Large intestine (tissue), 3 donors: ENCODE results near the gene GDPD5. TPM values are rescaled to one million over a fixed set of nuclear protein-coding genes. Genes with fewer than 3 reads are reported as not detected.
A peak's percentile ranks its signal among the peaks of the same experiment; 100 is the strongest.

Experiments used
- DNase-seq, 2 donors: peaks; one replicate each; pipeline versions ENCODE4 v3.0.0 to v3.0.0-alpha.2; 2013
- H3K27ac ChIP-seq: one replicate; pipeline ENCODE4 v1.5.1; 2013; ENCODE audit warnings: low read length
- H3K27me3 ChIP-seq: 2 replicates; pipeline ENCODE4 v1.6.1; 2013; ENCODE audit warnings: low read length; ENCODE audit not compliant: control insufficient read depth, insufficient read depth
- H3K36me3 ChIP-seq: 2 replicates; pipeline ENCODE4 v1.6.1; 2013; ENCODE audit warnings: low read length; ENCODE audit not compliant: control insufficient read depth, insufficient read depth
- H3K4me1 ChIP-seq: one replicate; pipeline ENCODE4 v1.6.1; 2013; ENCODE audit warnings: low read length; ENCODE audit not compliant: control insufficient read depth, insufficient read depth
- H3K4me3 ChIP-seq: one replicate; pipeline ENCODE4 v1.5.1; 2013; ENCODE audit warnings: low read length
- H3K9me3 ChIP-seq: one replicate; pipeline ENCODE4 v1.6.1; 2013; ENCODE audit warnings: mild to moderate bottlenecking, low read depth, low read length, moderate library complexity; ENCODE audit not compliant: control insufficient read depth
- WGBS: methylation state at CpG from one replicate; pipeline ENCODE4 v1.1.5; 2013; ENCODE audit warnings: low lambda C conversion rate; ENCODE audit not compliant: insufficient coverage; 5-methylcytosine and 5-hydroxymethylcytosine counted together
- polyA plus RNA-seq: library from polyadenylated mRNA; unstranded; fragments of 120-200 nt; gene quantifications from one replicate; pipeline ENCODE4 v1.2.1, GENCODE V29; 2013

Gene GDPD5
- polyA plus RNA-seq, 1 donor, result 71.7 TPM

- WGBS, result 50% methylated on average over 2 of the region's 8 CpGs
- no peak overlapping the region for H3K4me3 ChIP-seq
- no peaks in the 10 kb centered on the region for H3K27me3 ChIP-seq
- no peak overlapping the region for H3K27ac ChIP-seq
- H3K4me1 ChIP-seq, result no peaks in the 10 kb centered on the region
- DNase-seq, result no peak
- H3K9me3 ChIP-seq, result no peaks in the 10 kb centered on the region
- no peaks in the 10 kb centered on the region for H3K36me3 ChIP-seq
Observed at GRCh38 chr11:75394085-75394840, 131.5 kb downstream of the GDPD5 start.

DNA sequence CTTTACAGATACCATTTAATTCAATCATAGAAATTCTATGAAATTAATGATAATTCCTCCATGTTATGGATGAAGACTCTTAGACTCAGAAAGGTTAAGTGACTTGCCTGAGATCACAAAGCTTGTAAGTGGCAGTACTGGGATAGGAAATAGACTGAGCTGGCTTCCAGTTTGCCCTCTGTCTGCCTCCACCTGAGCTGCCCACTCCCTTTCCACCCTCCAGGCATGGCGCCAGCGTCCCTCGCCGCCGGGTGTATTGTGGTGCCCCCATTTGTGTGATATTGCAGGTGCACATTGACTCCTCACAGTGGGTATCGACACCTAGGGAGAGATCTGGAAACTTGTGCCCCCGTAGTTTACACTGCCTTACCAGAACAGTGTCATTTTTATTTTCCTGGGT is 135.8 kb downstream of the GDPD5 start:
- no peak overlapping the region for H3K27ac ChIP-seq
- no peak for DNase-seq
- H3K4me3 ChIP-seq, result no peak overlapping the region
- H3K4me1 ChIP-seq, result peaks cover 21% of the 10 kb centered on the region
- WGBS, result no CpG with 5 or more reads among the region's 7 CpGs
- H3K36me3 ChIP-seq, result no peaks in the 10 kb centered on the region
- H3K27me3 ChIP-seq, result no peaks in the 10 kb centered on the region
- H3K9me3 ChIP-seq, result no peaks in the 10 kb centered on the region

GRCh38 chr11:75389276-75389605 is 136.5 kb downstream of the GDPD5 start:
- Histone ChIP-seq H3K4me1 (peaks cover 23% of the 10 kb centered on the region), H3K9me3 (no peaks in the 10 kb centered on the region), H3K4me3 (no peak overlapping the region), H3K36me3 (no peaks in the 10 kb centered on the region), H3K27ac (no peak overlapping the region), H3K27me3 (no peaks in the 10 kb centered on the region)
- no CpG with 5 or more reads among the region's 11 CpGs for WGBS
- no peak for DNase-seq

GRCh38 chr11:75388386-75389275 is 137.1 kb downstream of the GDPD5 start:
- Histone ChIP-seq H3K4me3 (no peak overlapping the region), H3K27ac (peak overlapping the region; percentile 16)
- 0% methylated on average over 1 of the region's 9 CpGs for WGBS

DNA sequence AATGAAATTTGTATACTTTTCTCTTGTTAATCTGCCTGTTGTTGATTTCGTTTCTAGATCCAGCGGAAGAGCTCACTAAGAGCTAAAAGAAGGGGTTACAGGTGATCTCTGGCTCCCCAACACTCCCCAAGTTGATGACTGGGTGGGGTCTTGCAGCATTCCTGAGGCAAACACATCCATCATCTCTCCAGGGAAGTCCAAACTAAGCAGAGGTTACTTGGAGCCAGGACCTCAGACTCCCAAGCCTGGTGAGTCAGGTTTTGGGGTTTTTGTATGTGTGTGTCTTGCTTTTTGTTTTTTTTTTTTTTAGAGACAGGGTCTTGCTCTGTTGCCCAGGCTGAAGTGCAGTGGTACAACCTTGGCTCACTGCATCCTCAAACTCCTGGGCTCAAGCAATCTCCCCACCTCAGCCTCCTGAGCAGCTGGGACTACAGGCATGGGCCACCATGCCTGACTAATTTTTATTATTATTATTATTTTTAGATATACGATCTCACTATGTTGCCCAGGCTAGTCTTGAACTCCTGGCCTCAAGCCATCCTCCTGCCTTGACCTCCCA is 137.9 kb downstream of the GDPD5 start:
- no peak overlapping the region for H3K4me3 ChIP-seq
- WGBS, result 100% methylated on average over 1 of the region's 3 CpGs
- H3K36me3 ChIP-seq, result no peaks in the 10 kb centered on the region
- H3K9me3 ChIP-seq, result no peaks in the 10 kb centered on the region
- no peak for DNase-seq
- no peaks in the 10 kb centered on the region for H3K27me3 ChIP-seq
- peak overlapping the region; percentile 40 for H3K27ac ChIP-seq
- peaks cover 23% of the 10 kb centered on the region for H3K4me1 ChIP-seq

More at GRCh38 chr11:75388386-75389275, 137.1 kb downstream of the GDPD5 start:
- peak; percentile 58 to 59 for DNase-seq
- H3K4me1 ChIP-seq, result peaks cover 23% of the 10 kb centered on the region
- no peaks in the 10 kb centered on the region for H3K36me3 ChIP-seq
- no peaks in the 10 kb centered on the region for H3K27me3 ChIP-seq
- H3K9me3 ChIP-seq, result no peaks in the 10 kb centered on the region

- peaks cover 23% of the 10 kb centered on the region for H3K4me1 ChIP-seq
- peak; percentile 60 to 71 for DNase-seq
- H3K27me3 ChIP-seq, result no peaks in the 10 kb centered on the region
- no peak overlapping the region for H3K4me3 ChIP-seq
- H3K36me3 ChIP-seq, result no peaks in the 10 kb centered on the region
- no peaks in the 10 kb centered on the region for H3K9me3 ChIP-seq
- peak overlapping the region; percentile 40 for H3K27ac ChIP-seq
- no CpG with 5 or more reads among the region's 3 CpGs for WGBS
Observed at GRCh38 chr11:75386942-75387630, 138.7 kb downstream of the GDPD5 start.

Other genes starting within 250 kb of the GDPD5 start
- 26.9 TPM for gene ARRB1, start 174.3 kb downstream of the GDPD5 start, polyA plus RNA-seq
- 3,748 TPM for gene RPS3, start 126.4 kb downstream of the GDPD5 start, polyA plus RNA-seq
- 1.3 TPM for gene KLHL35, start 92.7 kb downstream of the GDPD5 start, polyA plus RNA-seq
- 154 TPM for gene SERPINH1, start 36.3 kb upstream of the GDPD5 start, polyA plus RNA-seq
- 20.1 TPM for gene MAP6, start 143.1 kb upstream of the GDPD5 start, polyA plus RNA-seq
- gene MOGAT2, start 191.9 kb upstream of the GDPD5 start, polyA plus RNA-seq, result 222 TPM
- 70.2 TPM for gene DGAT2, start 242.8 kb upstream of the GDPD5 start, polyA plus RNA-seq